Natural killer cell (primary cell): ENCODE measurements around the gene ESPL1. TPM values are rescaled to one million over a fixed set of nuclear protein-coding genes. Genes with fewer than 3 reads are reported as not detected.

Experiments
- ATAC-seq, 3 donors: fragments of 150-1000 bp in 2 of 3; fragments of 200-7000 bp in 1 of 3; cut with Tn5 transposase; 1 replicate in 1 of 3; 2 replicates in 2 of 3; pipeline ENCODE4 v1.10.0; 2021; ENCODE audit warnings: mild to moderate bottlenecking in 2 of 3, moderate library complexity in 2 of 3
- DNase-seq, 2 donors: peaks; one replicate each; pipeline versions ENCODE4 v3.0.0 to v3.0.0-alpha.2; 2013 to 2021; ENCODE audit warnings: mixed read lengths in 1 of 2
- H3K27ac ChIP-seq: one replicate; pipeline ENCODE4 v1.5.1; 2013; ENCODE audit warnings: mild to moderate bottlenecking, low read length
- H3K27me3 ChIP-seq: one replicate; pipeline ENCODE4 v1.6.1; 2013; ENCODE audit warnings: low read length; ENCODE audit not compliant: control insufficient read depth, insufficient read depth
- H3K36me3 ChIP-seq: one replicate; pipeline ENCODE4 v1.6.1; 2013; ENCODE audit warnings: low read length; ENCODE audit not compliant: control insufficient read depth, insufficient read depth
- H3K4me1 ChIP-seq: one replicate; pipeline ENCODE4 v1.6.1; 2013; ENCODE audit warnings: low read length; ENCODE audit not compliant: control insufficient read depth, insufficient read depth
- H3K4me3 ChIP-seq: one replicate; pipeline ENCODE4 v1.5.1; 2013; ENCODE audit warnings: low read length
- H3K9me3 ChIP-seq: one replicate; pipeline ENCODE4 v1.6.1; 2013; ENCODE audit warnings: low read length; ENCODE audit not compliant: control insufficient read depth, insufficient read depth
- H3K27ac Mint-ChIP-seq, 2 donors: one replicate each; pipeline ENCODE4 v1.8.0; 2022; ENCODE audit warnings: mild to moderate bottlenecking in 2 of 2, mixed read lengths in 2 of 2, moderate library complexity in 1 of 2
- H3K27me3 Mint-ChIP-seq, 2 donors: one replicate each; pipeline ENCODE4 v1.8.0; 2022; ENCODE audit warnings: low read depth in 2 of 2, mixed read lengths in 2 of 2
- H3K36me3 Mint-ChIP-seq: one replicate; pipeline ENCODE4 v1.8.0; 2022; ENCODE audit warnings: mixed read lengths
- H3K4me1 Mint-ChIP-seq, 2 donors: one replicate each; pipeline ENCODE4 v1.8.0; 2022; ENCODE audit warnings: mixed read lengths in 2 of 2
- H3K4me3 Mint-ChIP-seq: one replicate; pipeline ENCODE4 v1.8.0; 2022; ENCODE audit warnings: mild to moderate bottlenecking, moderate library complexity, mixed read lengths
- H3K9me3 Mint-ChIP-seq, 2 donors: one replicate each; pipeline ENCODE4 v1.8.0; 2022; ENCODE audit warnings: mixed read lengths in 2 of 2
- CTCF ChIP-seq: fragments of 200-600 bp; IDR thresholded peaks from one replicate; pipeline ENCODE4 v1.8.0; 2022; ENCODE audit warnings: antibody characterized with exemption
- WGBS: methylation state at CpG from one replicate; pipeline ENCODE4 v1.1.7; 2013; ENCODE audit warnings: missing lambda C conversion rate; ENCODE audit not compliant: insufficient coverage; 5-methylcytosine and 5-hydroxymethylcytosine counted together
- intact Hi-C: fragments of 100-400 bp; cut with micrococcal nuclease; formaldehyde crosslinking; loops from one replicate; pipeline ENCODE4 v1.14.2; 2022
- total RNA-seq, 4 donors: library from RNA; stranded (reverse); fragments of 120-200 nt in 1 of 4; gene quantifications; one replicate each; pipeline versions ENCODE4 v1.2.3 to v1.2.4, GENCODE V29; 2013 to 2022

Gene ESPL1
- total RNA-seq, 3 donors from 2014 or later (not counting 1 experiment from before 2014, with no cell fraction given): 1.9 to 5.8 (median 3.1) TPM

GRCh38 chr12:53253298-53253697 lies 14.8 kb upstream of the ESPL1 start:
- Mint-ChIP-seq H3K9me3 (no peaks in the 10 kb centered on the region), H3K36me3 (no peaks in the 10 kb centered on the region), H3K27ac (peak overlapping the region; percentile 84 to 88), H3K27me3 (no peaks in the 10 kb centered on the region), H3K4me3 (peak overlapping the region; percentile 98), H3K4me1 (peaks cover 22 to 26% of the 10 kb centered on the region in 2 donors)
- DNase-seq (no peak), ATAC-seq (no peak)
- Histone ChIP-seq H3K4me3 (no peak overlapping the region), H3K27ac (no peak overlapping the region), H3K27me3 (no peaks in the 10 kb centered on the region), H3K36me3 (peaks cover 10% of the 10 kb centered on the region), H3K4me1 (peaks cover 37% of the 10 kb centered on the region), H3K9me3 (no peaks in the 10 kb centered on the region)
- intact Hi-C loops: no loop called here
- WGBS: 96% methylated on average over 13 of the region's 13 CpGs
- TF ChIP-seq CTCF: no peak

- intact Hi-C loops: no loop called here
- TF ChIP-seq CTCF: no peak
- Mint-ChIP-seq H3K4me1 (peaks cover 22 to 26% of the 10 kb centered on the region in 2 donors), H3K27ac (no peak overlapping the region), H3K9me3 (no peaks in the 10 kb centered on the region), H3K4me3 (no peak overlapping the region), H3K36me3 (no peaks in the 10 kb centered on the region), H3K27me3 (no peaks in the 10 kb centered on the region)
- H3K4me1 ChIP-seq: peaks cover 37% of the 10 kb centered on the region
- 89% methylated on average over 1 of the region's 1 CpG for WGBS
- ATAC-seq (no peak), DNase-seq (no peak)
- no peak overlapping the region for H3K4me3 ChIP-seq
- H3K36me3 ChIP-seq: peaks cover 10% of the 10 kb centered on the region
- no peaks in the 10 kb centered on the region for H3K9me3 ChIP-seq
- no peak overlapping the region for H3K27ac ChIP-seq
- H3K27me3 ChIP-seq: no peaks in the 10 kb centered on the region
Observed at GRCh38 chr12:53254816-53255545, 13.1 kb upstream of the ESPL1 start.

DNA sequence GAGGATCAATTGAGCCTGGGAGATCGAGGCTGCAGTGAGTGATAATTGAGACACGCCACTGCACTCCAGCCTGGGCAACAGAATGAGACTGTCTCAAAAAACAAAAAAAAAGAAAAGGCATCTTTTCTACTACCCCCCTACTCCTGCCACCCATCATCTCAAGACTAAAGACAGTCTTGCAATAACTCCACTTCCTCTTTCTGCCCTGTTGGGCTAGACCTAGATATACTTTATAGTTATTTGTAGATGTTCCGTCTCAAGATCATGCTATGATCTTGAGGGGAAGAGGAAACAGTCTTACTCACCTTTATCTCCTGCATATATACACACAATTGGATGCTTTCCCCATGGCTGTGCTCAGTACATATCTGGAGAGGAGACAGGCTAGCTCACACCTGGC lies 12.1 kb upstream of the ESPL1 start:
- no peaks in the 10 kb centered on the region for H3K9me3 ChIP-seq
- Mint-ChIP-seq H3K4me3 (no peak overlapping the region), H3K27me3 (no peaks in the 10 kb centered on the region), H3K9me3 (no peaks in the 10 kb centered on the region), H3K4me1 (peaks cover 22 to 24% of the 10 kb centered on the region in 2 donors), H3K36me3 (no peaks in the 10 kb centered on the region), H3K27ac (no peak overlapping the region)
- no peak for TF ChIP-seq CTCF
- no peak for DNase-seq
- no peaks in the 10 kb centered on the region for H3K27me3 ChIP-seq
- H3K4me3 ChIP-seq: no peak overlapping the region
- intact Hi-C loops: no loop called here
- H3K4me1 ChIP-seq: peaks cover 36% of the 10 kb centered on the region
- WGBS: 65% methylated on average over 2 of the region's 3 CpGs
- peaks cover 10% of the 10 kb centered on the region for H3K36me3 ChIP-seq
- no peak overlapping the region for H3K27ac ChIP-seq
- ATAC-seq: no peak
